ENCODE measurements around the gene FAHD1.

DNA sequence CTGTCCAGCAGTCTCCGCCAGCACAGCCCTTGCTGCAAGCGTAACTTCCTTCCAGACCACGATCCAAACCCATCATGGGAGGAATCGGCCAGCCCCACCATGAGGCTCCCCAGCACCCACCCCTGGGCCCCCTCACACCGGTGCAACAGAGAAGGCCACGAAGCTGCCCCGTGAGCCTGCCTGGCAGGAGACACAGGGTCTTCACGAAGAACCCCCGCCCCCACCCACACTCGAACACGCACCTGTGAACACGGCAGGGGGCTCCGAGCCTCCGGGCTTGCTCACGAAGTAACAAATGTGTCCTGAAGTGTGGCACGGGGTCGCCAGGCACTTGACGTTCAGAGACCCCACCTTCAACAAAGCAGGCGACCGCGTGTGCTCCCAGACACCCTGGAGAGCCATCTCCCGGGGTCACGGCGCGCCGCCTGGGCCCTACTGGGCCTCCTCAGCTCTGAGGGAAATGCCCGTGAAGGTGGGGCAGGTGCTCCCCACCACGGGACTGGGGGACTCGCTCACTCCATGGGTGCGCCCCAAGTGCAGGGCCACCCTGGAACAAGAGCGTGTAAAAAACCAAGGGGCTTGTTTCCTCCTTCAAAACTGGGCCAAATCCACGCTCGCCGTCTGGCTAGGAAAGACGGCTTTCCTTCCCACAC is 8.0 kb upstream of the FAHD1 start:
- TF ChIP-seq, protein P1, sequence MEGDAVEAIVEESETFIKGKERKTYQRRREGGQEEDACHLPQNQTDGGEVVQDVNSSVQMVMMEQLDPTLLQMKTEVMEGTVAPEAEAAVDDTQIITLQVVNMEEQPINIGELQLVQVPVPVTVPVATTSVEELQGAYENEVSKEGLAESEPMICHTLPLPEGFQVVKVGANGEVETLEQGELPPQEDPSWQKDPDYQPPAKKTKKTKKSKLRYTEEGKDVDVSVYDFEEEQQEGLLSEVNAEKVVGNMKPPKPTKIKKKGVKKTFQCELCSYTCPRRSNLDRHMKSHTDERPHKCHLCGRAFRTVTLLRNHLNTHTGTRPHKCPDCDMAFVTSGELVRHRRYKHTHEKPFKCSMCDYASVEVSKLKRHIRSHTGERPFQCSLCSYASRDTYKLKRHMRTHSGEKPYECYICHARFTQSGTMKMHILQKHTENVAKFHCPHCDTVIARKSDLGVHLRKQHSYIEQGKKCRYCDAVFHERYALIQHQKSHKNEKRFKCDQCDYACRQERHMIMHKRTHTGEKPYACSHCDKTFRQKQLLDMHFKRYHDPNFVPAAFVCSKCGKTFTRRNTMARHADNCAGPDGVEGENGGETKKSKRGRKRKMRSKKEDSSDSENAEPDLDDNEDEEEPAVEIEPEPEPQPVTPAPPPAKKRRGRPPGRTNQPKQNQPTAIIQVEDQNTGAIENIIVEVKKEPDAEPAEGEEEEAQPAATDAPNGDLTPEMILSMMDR (IDR thresholded peaks at IDR 0.05; ENCODE audit: poor library complexity): no peak
- TF ChIP-seq EZH2 (IDR thresholded peaks at IDR 0.05; ENCODE audit: borderline replicate concordance): no peak
